HUES64 (cell line): Measurements from ENCODE around the gene RNASEL.

Experiments used
- H3K27ac ChIP-seq: 2 replicates; pipeline ENCODE4 v1.7.0; 2013; ENCODE audit warnings: low read depth, low read length, inconsistent platforms
- H3K27me3 ChIP-seq: 2 replicates; pipeline ENCODE4 v1.6.1; 2013; ENCODE audit warnings: mild to moderate bottlenecking, low read length; ENCODE audit not compliant: insufficient read depth
- H3K36me3 ChIP-seq: 2 replicates; pipeline ENCODE4 v1.6.1; 2013; ENCODE audit warnings: mild to moderate bottlenecking, low read length; ENCODE audit not compliant: insufficient read depth
- H3K4me1 ChIP-seq: 2 replicates; pipeline ENCODE4 v1.6.1; 2013; ENCODE audit warnings: mild to moderate bottlenecking, low read length, moderate library complexity; ENCODE audit not compliant: insufficient read depth
- H3K4me3 ChIP-seq: 2 replicates; pipeline ENCODE4 v1.5.1; 2013; ENCODE audit warnings: mild to moderate bottlenecking, low read length, moderate library complexity
- H3K9ac ChIP-seq: 2 replicates; pipeline ENCODE4 v1.6.1; 2013; ENCODE audit warnings: mild to moderate bottlenecking, low read depth, low read length
- H3K9me3 ChIP-seq: 2 replicates; pipeline ENCODE4 v1.6.1; 2013; ENCODE audit warnings: low read depth, low read length; ENCODE audit not compliant: insufficient read depth
- WGBS: fragments of 150-250, 120-280 bp; methylation state at CpG from one replicate; pipeline ENCODE4 v1.1.7; 2013; ENCODE audit warnings: missing lambda C conversion rate; 5-methylcytosine and 5-hydroxymethylcytosine counted together

Gene RNASEL

GRCh38 chr1:182570611-182570970, 18.5 kb downstream of the RNASEL start:
- no peaks in the 10 kb centered on the region for H3K36me3 ChIP-seq
- no peak overlapping the region for H3K4me3 ChIP-seq
- H3K4me1 ChIP-seq, result no peaks in the 10 kb centered on the region
- no peak overlapping the region for H3K9ac ChIP-seq
- H3K9me3 ChIP-seq, result no peaks in the 10 kb centered on the region
- no peak overlapping the region for H3K27ac ChIP-seq
- no peaks in the 10 kb centered on the region for H3K27me3 ChIP-seq
- WGBS, result 80% methylated on average over 2 of the region's 2 CpGs

GRCh38 chr1:182569939-182570610, 19.0 kb downstream of the RNASEL start:
- Histone ChIP-seq H3K4me3 (no peak overlapping the region), H3K9me3 (no peaks in the 10 kb centered on the region), H3K27ac (no peak overlapping the region), H3K4me1 (no peaks in the 10 kb centered on the region), H3K9ac (no peak overlapping the region), H3K27me3 (no peaks in the 10 kb centered on the region), H3K36me3 (no peaks in the 10 kb centered on the region)
- 94% methylated on average over 6 of the region's 6 CpGs for WGBS

DNA sequence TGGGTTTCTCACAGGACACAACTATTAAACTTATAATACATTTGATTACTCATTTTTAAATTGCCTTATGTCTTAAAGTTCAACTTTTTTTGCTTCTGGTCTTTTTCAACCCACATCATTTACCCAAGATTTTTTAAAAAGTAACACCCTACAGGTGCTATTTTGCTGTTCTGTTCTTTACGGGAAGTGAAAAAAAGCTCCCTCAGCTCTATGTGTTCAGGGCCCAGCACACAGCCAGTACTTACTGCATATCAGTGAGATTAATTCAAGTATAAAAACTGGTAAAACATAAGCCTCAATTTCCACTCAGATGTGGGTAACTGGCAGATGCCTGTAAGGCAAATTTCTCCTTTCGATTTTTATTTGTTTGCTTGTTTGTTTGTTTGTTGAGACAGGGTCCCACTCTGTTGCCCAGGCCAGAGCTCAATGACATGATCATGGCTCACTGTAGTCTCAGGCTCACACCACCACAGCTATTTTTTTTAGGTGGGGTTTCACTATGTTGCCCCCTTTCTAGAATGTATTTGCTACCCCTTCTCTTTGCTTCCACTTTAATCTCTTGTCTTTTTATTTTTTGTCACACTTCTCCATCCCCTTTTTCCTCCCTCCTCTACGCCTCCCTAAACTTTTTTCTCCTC, 20.3 kb downstream of the RNASEL start:
- Histone ChIP-seq H3K27me3 (no peaks in the 10 kb centered on the region), H3K4me1 (no peaks in the 10 kb centered on the region), H3K4me3 (no peak overlapping the region), H3K36me3 (no peaks in the 10 kb centered on the region), H3K9ac (no peak overlapping the region), H3K27ac (no peak overlapping the region), H3K9me3 (no peaks in the 10 kb centered on the region)
- 93% methylated on average over 3 of the region's 3 CpGs for WGBS

- WGBS, result 97% methylated on average over 5 of the region's 5 CpGs
- H3K36me3 ChIP-seq, result no peaks in the 10 kb centered on the region
- no peak overlapping the region for H3K27ac ChIP-seq
- H3K4me3 ChIP-seq, result no peak overlapping the region
- no peaks in the 10 kb centered on the region for H3K27me3 ChIP-seq
- H3K9ac ChIP-seq, result no peak overlapping the region
- H3K4me1 ChIP-seq, result no peaks in the 10 kb centered on the region
- no peaks in the 10 kb centered on the region for H3K9me3 ChIP-seq
Observed at GRCh38 chr1:182567629-182568028, 21.4 kb downstream of the RNASEL start.

DNA sequence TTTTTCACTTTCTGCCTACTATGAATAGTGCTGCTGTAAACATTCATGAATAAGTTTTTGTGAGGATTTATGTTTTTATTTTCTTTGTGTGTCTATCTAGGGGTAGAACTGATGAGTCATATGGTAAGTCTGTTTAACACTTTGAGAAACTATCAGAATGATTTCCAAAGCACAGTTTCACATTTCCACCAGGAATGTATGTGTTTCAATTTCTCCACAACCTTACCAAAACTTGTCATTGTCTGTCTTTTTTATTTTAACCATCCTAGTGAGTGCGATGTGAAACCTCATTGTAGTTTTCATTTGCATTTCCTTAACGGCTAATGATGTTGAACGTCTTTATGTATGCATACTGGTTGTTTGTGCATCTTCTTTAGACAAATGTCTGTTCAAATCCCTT, 23.5 kb downstream of the RNASEL start:
- WGBS, result 91% methylated on average over 3 of the region's 3 CpGs
- Histone ChIP-seq H3K4me1 (no peaks in the 10 kb centered on the region), H3K27ac (no peak overlapping the region), H3K9me3 (no peaks in the 10 kb centered on the region), H3K4me3 (no peak overlapping the region), H3K27me3 (no peaks in the 10 kb centered on the region), H3K36me3 (no peaks in the 10 kb centered on the region), H3K9ac (no peak overlapping the region)

DNA sequence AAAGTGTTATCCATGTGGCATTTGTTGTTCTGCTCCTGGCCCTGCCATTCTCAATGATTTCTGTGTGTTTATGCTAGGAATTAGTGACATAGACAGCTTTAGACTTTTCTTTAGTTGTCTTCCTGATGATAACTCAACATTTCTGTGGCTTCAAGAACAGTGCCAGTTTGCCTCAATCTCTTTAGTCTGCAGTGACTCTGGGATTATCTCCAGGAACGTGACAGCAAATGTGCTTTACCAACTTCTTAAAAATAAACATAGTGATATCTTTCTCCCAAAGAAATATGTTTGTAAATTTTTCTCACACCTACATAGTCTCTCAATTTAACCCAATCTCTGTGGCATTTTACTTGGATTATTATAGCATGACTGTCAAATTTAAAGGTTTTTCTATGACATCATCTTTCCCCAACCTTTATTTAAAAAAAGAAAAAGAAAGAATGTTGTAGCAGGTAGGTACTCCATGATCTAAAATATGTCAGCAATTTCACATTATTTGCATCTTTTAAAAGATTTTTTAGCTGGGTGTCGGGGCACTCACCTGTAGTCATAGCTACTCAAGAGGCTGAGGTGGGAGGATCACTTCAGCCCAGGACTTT, 24.6 kb downstream of the RNASEL start:
- no peaks in the 10 kb centered on the region for H3K27me3 ChIP-seq
- WGBS, result 97% methylated on average over 2 of the region's 2 CpGs
- no peak overlapping the region for H3K27ac ChIP-seq

GRCh38 chr1:182563095-182563494, 26.0 kb downstream of the RNASEL start:
- no peak overlapping the region for H3K9ac ChIP-seq
- WGBS, result 91% methylated on average over 4 of the region's 4 CpGs
- H3K9me3 ChIP-seq, result no peaks in the 10 kb centered on the region
- H3K4me1 ChIP-seq, result no peaks in the 10 kb centered on the region
- no peaks in the 10 kb centered on the region for H3K27me3 ChIP-seq
- H3K4me3 ChIP-seq, result no peak overlapping the region
- no peak overlapping the region for H3K27ac ChIP-seq
- H3K36me3 ChIP-seq, result no peaks in the 10 kb centered on the region

More for the DNA sequence above, 24.6 kb downstream of the RNASEL start:
- Histone ChIP-seq H3K4me1 (no peaks in the 10 kb centered on the region), H3K36me3 (no peaks in the 10 kb centered on the region), H3K9ac (no peak overlapping the region), H3K4me3 (no peak overlapping the region), H3K9me3 (no peaks in the 10 kb centered on the region)

GRCh38 chr1:182561456-182561855, 27.6 kb downstream of the RNASEL start:
- Histone ChIP-seq H3K9ac (no peak overlapping the region), H3K4me1 (no peaks in the 10 kb centered on the region), H3K36me3 (no peaks in the 10 kb centered on the region), H3K27me3 (no peaks in the 10 kb centered on the region), H3K9me3 (no peaks in the 10 kb centered on the region), H3K4me3 (no peak overlapping the region), H3K27ac (no peak overlapping the region)
- 93% methylated on average over 4 of the region's 4 CpGs for WGBS

GRCh38 chr1:182560392-182560984, 28.6 kb downstream of the RNASEL start:
- 84% methylated on average over 7 of the region's 7 CpGs for WGBS
- H3K27me3 ChIP-seq, result no peaks in the 10 kb centered on the region
- no peaks in the 10 kb centered on the region for H3K4me1 ChIP-seq
- no peak overlapping the region for H3K9ac ChIP-seq
- no peak overlapping the region for H3K4me3 ChIP-seq
- no peak overlapping the region for H3K27ac ChIP-seq
- H3K9me3 ChIP-seq, result no peaks in the 10 kb centered on the region
- no peaks in the 10 kb centered on the region for H3K36me3 ChIP-seq

GRCh38 chr1:182556279-182556678, 32.8 kb downstream of the RNASEL start:
- 0 out of 2 replicates have a peak, but pooled peaks cover 3% of the 10 kb centered on the region for H3K9me3 ChIP-seq
- H3K27ac ChIP-seq, result no peak overlapping the region
- no peaks in the 10 kb centered on the region for H3K4me1 ChIP-seq
- H3K9ac ChIP-seq, result no peak overlapping the region
- H3K27me3 ChIP-seq, result no peaks in the 10 kb centered on the region
- no peaks in the 10 kb centered on the region for H3K36me3 ChIP-seq
- H3K4me3 ChIP-seq, result no peak overlapping the region

DNA sequence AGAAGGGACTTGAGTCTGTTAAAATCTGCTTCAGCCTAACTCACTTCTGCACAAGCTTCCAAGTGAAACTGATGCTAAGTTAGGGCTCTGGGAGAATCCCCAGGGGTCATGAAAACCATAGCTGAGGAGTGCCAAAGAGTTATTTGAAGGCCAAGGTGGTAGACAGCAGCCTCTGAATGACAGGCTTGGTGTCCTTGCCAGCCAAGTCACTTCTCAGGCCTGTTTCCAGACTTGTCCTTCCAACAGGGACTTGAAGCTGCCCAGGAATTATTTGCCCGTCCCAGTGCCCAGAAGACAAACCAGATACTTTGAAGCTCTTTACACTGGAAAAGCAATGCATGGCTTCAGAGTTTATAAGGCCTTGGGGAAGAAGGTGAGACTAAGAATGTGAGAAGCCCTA, 33.6 kb downstream of the RNASEL start:
- Histone ChIP-seq H3K36me3 (no peaks in the 10 kb centered on the region), H3K27me3 (no peaks in the 10 kb centered on the region), H3K4me1 (no peaks in the 10 kb centered on the region), H3K27ac (no peak overlapping the region), H3K9me3 (0 out of 2 replicates have a peak, but pooled peaks cover 3% of the 10 kb centered on the region), H3K9ac (no peak overlapping the region), H3K4me3 (no peak overlapping the region)
- WGBS, result 97% methylated on average over 1 of the region's 1 CpG
